KG1 (cell line): ENCODE measurements around the gene TRIM31.
"Not testable (repeated sequence)": the region's sequence is repeated elsewhere in the genome, so short reads cannot be mapped to it uniquely, and the experiment has no call there.

Experiments used
- DNase-seq: peaks from one replicate; lab custom pipeline; 2025; lab: John Stamatoyannopoulos, UW

Gene TRIM31

GRCh38 chr6:30149234-30149633 is 36.3 kb upstream of the TRIM31 start:
- no peak for DNase-seq

GRCh38 chr6:30147096-30147495 is 34.2 kb upstream of the TRIM31 start:
- no peak for DNase-seq

GRCh38 chr6:30145818-30146217 is 32.9 kb upstream of the TRIM31 start:
- no peak for DNase-seq

- DNase-seq: no peak
Measured at GRCh38 chr6:30144811-30145210, 31.9 kb upstream of the TRIM31 start.

GRCh38 chr6:30143780-30144179 is 30.9 kb upstream of the TRIM31 start:
- no peak for DNase-seq

GRCh38 chr6:30142665-30143064 is 29.8 kb upstream of the TRIM31 start:
- DNase-seq: no peak

GRCh38 chr6:30140240-30140639 is 27.4 kb upstream of the TRIM31 start:
- DNase-seq: not testable (repeated sequence)

- DNase-seq: no peak
Measured at GRCh38 chr6:30136570-30137286, 23.8 kb upstream of the TRIM31 start.

GRCh38 chr6:30135757-30136156 is 22.9 kb upstream of the TRIM31 start, which contains the start of gene TRIM40:
Gene TRIM40 (plus strand): TSS chr6:30136140. CDS start chr6:30137037, 897 bp downstream.
- no peak for DNase-seq

DNA sequence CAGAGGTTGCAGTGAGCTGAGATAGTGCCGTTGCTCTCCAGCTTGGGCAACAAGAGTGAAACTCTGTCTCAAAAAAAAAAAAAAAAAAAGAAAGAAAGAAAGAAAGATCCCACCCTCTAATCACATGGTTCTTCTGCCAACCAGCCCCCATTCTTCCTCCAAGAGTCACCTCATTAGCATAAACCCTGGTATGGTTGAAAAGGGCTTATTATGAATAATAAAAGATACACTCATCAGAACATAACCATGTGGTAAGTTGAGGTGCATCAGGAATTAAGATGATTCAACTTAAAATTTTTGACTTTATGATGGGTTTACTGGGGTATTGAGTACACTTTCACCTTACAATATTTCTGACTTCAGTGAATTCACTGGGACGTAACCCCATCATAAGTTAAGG is 22.3 kb upstream of the TRIM31 start:
- DNase-seq: no peak

GRCh38 chr6:30131947-30132497 is 19.1 kb upstream of the TRIM31 start:
- DNase-seq: no peak

DNA sequence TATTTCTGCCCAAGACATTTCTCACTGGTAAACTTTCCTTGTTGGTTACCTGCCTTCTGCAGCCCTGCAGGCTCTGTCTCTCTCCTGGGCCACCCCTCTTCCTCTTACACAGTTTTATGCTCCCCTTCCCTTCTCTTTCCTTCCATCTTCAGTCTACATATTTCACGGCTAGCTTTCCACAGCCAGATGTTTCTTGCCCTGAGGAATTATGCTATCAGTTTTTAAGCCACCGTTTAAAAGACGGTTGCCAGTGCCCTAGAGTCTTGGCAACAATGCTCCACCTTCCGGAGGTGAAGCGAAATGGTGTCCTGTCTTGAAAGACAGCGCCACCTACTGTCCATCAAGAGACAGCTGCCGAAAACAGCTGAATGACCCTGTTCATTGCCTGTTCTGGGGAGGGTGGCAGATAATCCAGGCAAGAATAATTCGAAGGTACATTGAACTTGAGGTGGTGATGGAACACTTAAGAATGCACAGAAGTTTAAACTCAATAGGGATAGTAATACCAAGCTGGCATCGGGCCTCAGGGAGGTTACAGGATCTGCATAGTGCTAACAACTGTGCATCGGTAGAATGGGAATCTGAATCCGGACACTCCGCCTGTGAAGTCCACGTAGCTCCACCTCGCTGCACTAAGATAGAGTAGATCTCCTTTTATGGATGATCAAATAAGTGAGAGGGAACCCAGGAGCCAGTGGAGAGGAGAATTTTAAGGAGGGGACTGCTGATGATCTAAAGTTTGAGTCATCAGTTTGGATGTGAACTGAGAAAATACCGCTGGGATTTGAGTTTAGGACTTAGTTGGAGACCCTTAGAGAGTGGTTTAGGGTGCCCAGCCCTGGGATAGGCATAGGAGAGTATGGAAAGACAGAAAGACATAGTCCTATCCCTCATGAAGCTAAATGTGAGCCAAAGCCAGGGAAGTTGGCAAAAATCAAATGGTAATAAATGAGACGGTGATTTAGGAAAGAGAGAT is 18.3 kb upstream of the TRIM31 start:
- peak; percentile 34 for DNase-seq

GRCh38 chr6:30130179-30130679 is 17.3 kb upstream of the TRIM31 start:
- DNase-seq: no peak

- DNase-seq: no peak
Measured at GRCh38 chr6:30129265-30130178, 16.6 kb upstream of the TRIM31 start.

DNA sequence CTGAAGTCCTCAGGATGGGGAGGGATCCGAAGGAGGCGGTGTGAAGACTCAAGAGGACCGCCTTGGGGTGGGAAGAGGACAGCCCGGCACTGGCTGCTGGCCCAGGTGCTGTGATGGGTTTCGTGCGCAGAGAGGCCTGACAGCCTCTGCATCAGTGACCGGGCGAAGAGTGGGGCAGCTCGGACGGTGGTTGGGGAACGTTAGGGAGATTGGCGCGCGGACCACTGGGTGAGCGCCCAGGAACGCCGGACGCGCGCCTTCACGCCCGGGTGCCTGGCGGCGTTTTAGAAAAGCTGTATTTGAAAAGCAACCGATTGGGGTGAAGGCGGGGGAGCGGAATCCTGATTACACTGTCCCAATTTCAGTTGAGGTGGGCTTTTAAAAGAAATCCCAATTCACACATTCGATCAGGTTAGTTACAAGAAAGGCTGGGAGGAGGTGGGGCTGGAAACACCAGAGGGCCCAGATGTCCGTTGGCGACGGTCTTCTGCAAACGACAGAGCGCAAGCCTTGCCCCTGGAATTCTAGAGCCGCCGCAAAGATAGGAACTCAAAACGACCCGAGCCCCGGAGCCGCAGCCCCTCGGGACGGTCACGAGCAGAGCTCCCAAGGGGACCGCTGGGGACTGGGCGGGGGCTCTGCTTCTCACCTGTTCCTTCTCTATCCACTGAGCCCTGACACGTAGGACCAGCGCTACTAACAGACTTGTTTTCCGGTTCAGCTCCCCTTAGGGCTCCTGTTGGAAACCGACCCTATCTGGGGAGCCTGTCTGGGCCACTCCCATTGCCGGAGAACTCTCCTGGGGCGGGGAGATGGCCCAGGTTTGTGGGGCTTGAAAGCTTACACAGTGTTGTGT is 14.6 kb upstream of the TRIM31 start:
- no peak for DNase-seq

DNA sequence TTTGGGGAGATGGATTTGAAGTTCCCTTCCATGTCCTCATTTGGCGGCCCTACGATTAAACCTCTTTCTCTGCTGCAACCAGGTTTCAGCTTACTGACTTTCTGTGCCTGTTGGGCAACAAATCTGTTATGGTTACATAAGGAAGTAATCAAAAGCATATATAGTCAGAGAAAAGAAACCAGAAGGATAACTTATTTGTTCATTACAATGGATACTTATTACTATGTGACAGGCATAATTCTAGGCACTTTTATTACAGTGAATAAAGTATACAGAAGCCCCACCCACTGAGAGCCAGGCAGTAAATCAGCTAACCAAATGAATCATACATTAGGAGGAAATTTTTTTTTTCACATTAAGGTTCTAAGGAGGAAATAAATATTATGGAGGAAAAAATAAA is 9.6 kb upstream of the TRIM31 start:
- no peak for DNase-seq

- DNase-seq: no peak
Measured at GRCh38 chr6:30121446-30122366, 8.8 kb upstream of the TRIM31 start.

- DNase-seq: not testable (repeated sequence)
Measured at GRCh38 chr6:30118691-30119090, 5.8 kb upstream of the TRIM31 start.

- no peak for DNase-seq
Measured at GRCh38 chr6:30116724-30117123, 3.8 kb upstream of the TRIM31 start.
